ENCODE results near the gene RHBDF1. TPM values are rescaled to one million over a fixed set of nuclear protein-coding genes. Genes with fewer than 3 reads are reported as not detected.
A peak's percentile ranks its signal among the peaks of the same experiment; 100 is the strongest.

The RHBDF1 gene
- total and polyA plus RNA-seq, 2 donors from 2014 or later = 12.0 to 33.1 TPM

- Histone ChIP-seq H3K36me3 (ENCODE audit: control insufficient read depth in 2 of 3, insufficient read depth in 3 of 3, low read length in 3 of 3) (peaks cover 0 to 7% (median 0%) of the 10 kb centered on the region in 3 donors), H3K4me1 (ENCODE audit: control insufficient read depth in 2 of 3, insufficient read depth in 2 of 3, low read depth in 1 of 3, low read length in 3 of 3) (peaks cover 0 to 18% (median 9%) of the 10 kb centered on the region in 3 donors), H3K4me3 (ENCODE audit: low read length in 3 of 3) (no peak overlapping the region), H3K9ac (ENCODE audit: low read length in 3 of 3) (no peak overlapping the region), H3K9me3 (ENCODE audit: control insufficient read depth in 2 of 3, insufficient read depth in 1 of 3, low read length in 3 of 3) (no peaks in the 10 kb centered on the region), H3K27ac (ENCODE audit: low read depth in 2 of 2, low read length in 2 of 2) (no peak overlapping the region), H3K27me3 (ENCODE audit: control insufficient read depth, insufficient read depth, low read length) (no peaks in the 10 kb centered on the region)
- no peak for DNase-seq
- no peak for FAIRE-seq
- intact Hi-C loops (cut with DNase I) = no loop called here
- no peak for TF ChIP-seq CTCF (IDR thresholded peaks at IDR 0.05; ENCODE audit: borderline replicate concordance, extremely low read depth, insufficient read depth)
These were observed 32.5 kb upstream of the RHBDF1 start for GRCh38 chr16:104928-105327.

GRCh38 chr16:104355-104754, 31.9 kb upstream of the RHBDF1 start:
- no peak for TF ChIP-seq CTCF (IDR thresholded peaks at IDR 0.05; ENCODE audit: borderline replicate concordance, extremely low read depth, insufficient read depth)
- no peak overlapping the region for H3K9ac ChIP-seq (ENCODE audit: low read length in 3 of 3)
- no peaks in the 10 kb centered on the region for H3K9me3 ChIP-seq (ENCODE audit: control insufficient read depth in 2 of 3, insufficient read depth in 1 of 3, low read length in 3 of 3)
- H3K27me3 ChIP-seq (ENCODE audit: control insufficient read depth, insufficient read depth, low read length) = no peaks in the 10 kb centered on the region
- H3K4me1 ChIP-seq (ENCODE audit: control insufficient read depth in 2 of 3, insufficient read depth in 2 of 3, low read depth in 1 of 3, low read length in 3 of 3) = peaks cover 0 to 18% (median 9%) of the 10 kb centered on the region in 3 donors
- H3K4me3 ChIP-seq (ENCODE audit: low read length in 3 of 3) = no peak overlapping the region
- intact Hi-C loops (cut with DNase I) = no loop called here
- H3K36me3 ChIP-seq (ENCODE audit: control insufficient read depth in 2 of 3, insufficient read depth in 3 of 3, low read length in 3 of 3) = peaks cover 0 to 4% (median 0%) of the 10 kb centered on the region in 3 donors
- H3K27ac ChIP-seq (ENCODE audit: low read depth in 2 of 2, low read length in 2 of 2) = no peak overlapping the region
- FAIRE-seq = no peak
- DNase-seq = no peak

- TF ChIP-seq CTCF (IDR thresholded peaks at IDR 0.05; ENCODE audit: borderline replicate concordance, extremely low read depth, insufficient read depth) = no peak
- intact Hi-C loops (cut with DNase I) = no loop called here
- Histone ChIP-seq H3K4me1 (ENCODE audit: control insufficient read depth in 2 of 3, insufficient read depth in 2 of 3, low read depth in 1 of 3, low read length in 3 of 3) (peaks cover 0 to 18% (median 9%) of the 10 kb centered on the region in 3 donors), H3K36me3 (ENCODE audit: control insufficient read depth in 2 of 3, insufficient read depth in 3 of 3, low read length in 3 of 3) (peaks cover 0 to 4% (median 3%) of the 10 kb centered on the region in 3 donors), H3K27me3 (ENCODE audit: control insufficient read depth, insufficient read depth, low read length) (no peaks in the 10 kb centered on the region), H3K4me3 (ENCODE audit: low read length in 3 of 3) (no peak overlapping the region), H3K9me3 (ENCODE audit: control insufficient read depth in 2 of 3, insufficient read depth in 1 of 3, low read length in 3 of 3) (no peaks in the 10 kb centered on the region), H3K27ac (ENCODE audit: low read depth in 2 of 2, low read length in 2 of 2) (peak overlapping the region; percentile 51 to 57), H3K9ac (ENCODE audit: low read length in 3 of 3) (peak overlapping the region in 1 of 3 donors; percentile 22)
- DNase-seq (peak in 4 of 5 donors; percentile 37 to 85 (median 60)), FAIRE-seq (no peak)
These were observed 29.8 kb upstream of the RHBDF1 start for GRCh38 chr16:102060-102855.

Measured in kidney (tissue), 14 donors.